Liver (tissue), 9 donors: Measurements from ENCODE around the gene MAP2K3. TPM values are rescaled to one million over a fixed set of nuclear protein-coding genes. Genes with fewer than 3 reads are reported as not detected.

Experiments
- DNase-seq: peaks from one replicate; pipeline ENCODE4 v3.0.0-alpha.2; 2017; ENCODE audit warnings: low spot score
- H3K27ac ChIP-seq, 2 donors: one replicate each; pipeline ENCODE4 v1.7.0; 2013; ENCODE audit warnings: inconsistent platforms in 2 of 2, low read length in 2 of 2, control low read depth in 1 of 2, low read depth in 1 of 2, mild to moderate bottlenecking in 1 of 2
- H3K27me3 ChIP-seq, 4 donors: one replicate each; pipeline versions ENCODE4 v1.6.1 to v1.7.0; 2013; ENCODE audit warnings: low read length in 3 of 4, inconsistent platforms in 1 of 4, mild to moderate bottlenecking in 1 of 4, moderate library complexity in 1 of 4; ENCODE audit not compliant: control insufficient read depth in 4 of 4, insufficient read depth in 4 of 4
- H3K36me3 ChIP-seq, 4 donors: one replicate each; pipeline versions ENCODE4 v1.6.1 to v1.7.0; 2013; ENCODE audit warnings: low read length in 3 of 4, mild to moderate bottlenecking in 3 of 4, low read depth in 1 of 4, moderate library complexity in 1 of 4; ENCODE audit not compliant: control insufficient read depth in 4 of 4, insufficient read depth in 3 of 4
- H3K4me1 ChIP-seq, 4 donors: one replicate each; pipeline versions ENCODE4 v1.6.1 to v1.7.0; 2013; ENCODE audit warnings: low read length in 3 of 4, mild to moderate bottlenecking in 3 of 4, moderate library complexity in 1 of 4; ENCODE audit not compliant: control insufficient read depth in 4 of 4, insufficient read depth in 4 of 4
- H3K4me3 ChIP-seq, 3 donors: one replicate each; pipeline versions ENCODE4 v1.6.1 to v1.7.0; 2013; ENCODE audit warnings: low read length in 3 of 3, control low read depth in 1 of 3, low read depth in 1 of 3, mild to moderate bottlenecking in 1 of 3
- H3K9ac ChIP-seq, 2 donors: one replicate each; pipeline ENCODE4 v1.7.0; 2013; ENCODE audit warnings: low read length in 2 of 2, mild to moderate bottlenecking in 2 of 2, moderate library complexity in 2 of 2, control low read depth in 1 of 2, low read depth in 1 of 2
- H3K9me3 ChIP-seq, 4 donors: one replicate each; pipeline versions ENCODE4 v1.6.1 to v1.7.0; 2013; ENCODE audit warnings: low read length in 3 of 4; ENCODE audit not compliant: control insufficient read depth in 4 of 4
- ATF3 ChIP-seq: IDR thresholded peaks from 2 replicates; pipeline ENCODE4 v1.6.1; 2016; ENCODE audit warnings: antibody characterized with exemption
- CTCF ChIP-seq: fragments of 150-350 bp; IDR thresholded peaks from 2 replicates; pipeline ENCODE4 v1.5.1; 2017; ENCODE audit warnings: improper control_type of control experiment, low read depth, low read length; ENCODE audit not compliant: missing input control
- EGR1 ChIP-seq, 2 donors: IDR thresholded peaks; 2 replicates each; pipeline ENCODE4 v1.6.1; 2016 to 2018; ENCODE audit warnings: antibody characterized with exemption in 2 of 2, low read depth in 2 of 2
- FOXA1 ChIP-seq: IDR thresholded peaks from 2 replicates; pipeline ENCODE4 v1.6.1; 2016; ENCODE audit warnings: antibody characterized with exemption
- FOXA2 ChIP-seq: IDR thresholded peaks from 2 replicates; pipeline ENCODE4 v1.6.1; 2016; ENCODE audit warnings: antibody characterized with exemption
- GABPA ChIP-seq, 2 donors: IDR thresholded peaks in 1 of 2; conservative IDR thresholded peaks in 1 of 2; 2 replicates each; pipeline ENCODE4 v1.6.1; 2016; ENCODE audit warnings: antibody characterized with exemption in 2 of 2, mild to moderate bottlenecking in 1 of 2, moderate library complexity in 1 of 2
- HNF4A ChIP-seq, 2 donors: conservative IDR thresholded peaks; 2 replicates each; pipeline ENCODE4 v1.6.1; 2016; ENCODE audit warnings: antibody characterized with exemption in 2 of 2, mild to moderate bottlenecking in 2 of 2
- HNF4G ChIP-seq: IDR thresholded peaks from 2 replicates; pipeline ENCODE4 v1.6.1; 2016; ENCODE audit warnings: antibody characterized with exemption
- JUND ChIP-seq, 2 donors: IDR thresholded peaks; 2 replicates each; pipeline ENCODE4 v1.6.1; 2016; ENCODE audit warnings: antibody characterized with exemption in 2 of 2
- NR2F2 ChIP-seq: IDR thresholded peaks from 2 replicates; pipeline ENCODE4 v1.6.1; 2016; ENCODE audit warnings: antibody characterized with exemption
- RAD21 ChIP-seq, 2 donors: IDR thresholded peaks; 2 replicates each; pipeline ENCODE4 v1.6.1; 2016; ENCODE audit warnings: antibody characterized with exemption in 2 of 2, mild to moderate bottlenecking in 2 of 2
- REST ChIP-seq: IDR thresholded peaks from 2 replicates; pipeline ENCODE4 v1.6.1; 2016; ENCODE audit warnings: antibody characterized with exemption, mild to moderate bottlenecking
- RXRA ChIP-seq, 2 donors: IDR thresholded peaks; 2 replicates each; pipeline ENCODE4 v1.6.1; 2017 to 2018; ENCODE audit warnings: antibody characterized with exemption in 2 of 2, mild to moderate bottlenecking in 1 of 2
- SP1 ChIP-seq: IDR thresholded peaks from 2 replicates; pipeline ENCODE4 v1.6.1; 2018; ENCODE audit warnings: antibody characterized with exemption, mild to moderate bottlenecking
- TAF1 ChIP-seq: conservative IDR thresholded peaks from 2 replicates; pipeline ENCODE4 v1.6.1; 2016; ENCODE audit warnings: antibody characterized with exemption, mild to moderate bottlenecking
- YY1 ChIP-seq: IDR thresholded peaks from 2 replicates; pipeline ENCODE4 v1.6.1; 2016; ENCODE audit warnings: antibody characterized with exemption, mild to moderate bottlenecking
- ZBTB33 ChIP-seq: IDR thresholded peaks from 2 replicates; pipeline ENCODE4 v1.6.1; 2016; ENCODE audit warnings: antibody characterized with exemption
- whole genome bisulfite sequencing: extraction: QIAGEN DNeasy Blood & Tissue Kit; methylation state at CpG from one replicate; pipeline ENCODE4 v1.1.7; 2013; 5-methylcytosine and 5-hydroxymethylcytosine counted together
- polyA plus RNA-seq, 2 donors: library from polyadenylated mRNA; stranded (reverse) in 1 of 2; unstranded in 1 of 2; fragments of 200-250 nt in 1 of 2; fragments of >200 nt in 1 of 2; fragmentation: Nextera tagmentation in 1 of 2; extraction: Ambion mirVana in 1 of 2; gene quantifications; one replicate each; pipeline versions ENCODE4 v1.2.1 to v1.2.3, GENCODE V29; 2013 to 2015
- total RNA-seq, 2 donors: library from RNA; depleted of rRNA; stranded (reverse); fragments of >200 nt; gene quantifications; one replicate each; pipeline ENCODE4 v1.2.3, GENCODE V29; 2014
- TF ChIP-seq, protein P1 (sequence below): IDR thresholded peaks from 2 replicates; pipeline ENCODE4 v1.6.1; 2016; ENCODE audit warnings: antibody characterized with exemption
- donor health status: healthy.
- donor health status: healthy.
- donor health status: healthy.
- donor health status: healthy.
- donor health status: healthy.

Gene MAP2K3
- total and polyA plus RNA-seq, 4 donors = 21.6 to 88.4 (median 30.5) TPM

DNA sequence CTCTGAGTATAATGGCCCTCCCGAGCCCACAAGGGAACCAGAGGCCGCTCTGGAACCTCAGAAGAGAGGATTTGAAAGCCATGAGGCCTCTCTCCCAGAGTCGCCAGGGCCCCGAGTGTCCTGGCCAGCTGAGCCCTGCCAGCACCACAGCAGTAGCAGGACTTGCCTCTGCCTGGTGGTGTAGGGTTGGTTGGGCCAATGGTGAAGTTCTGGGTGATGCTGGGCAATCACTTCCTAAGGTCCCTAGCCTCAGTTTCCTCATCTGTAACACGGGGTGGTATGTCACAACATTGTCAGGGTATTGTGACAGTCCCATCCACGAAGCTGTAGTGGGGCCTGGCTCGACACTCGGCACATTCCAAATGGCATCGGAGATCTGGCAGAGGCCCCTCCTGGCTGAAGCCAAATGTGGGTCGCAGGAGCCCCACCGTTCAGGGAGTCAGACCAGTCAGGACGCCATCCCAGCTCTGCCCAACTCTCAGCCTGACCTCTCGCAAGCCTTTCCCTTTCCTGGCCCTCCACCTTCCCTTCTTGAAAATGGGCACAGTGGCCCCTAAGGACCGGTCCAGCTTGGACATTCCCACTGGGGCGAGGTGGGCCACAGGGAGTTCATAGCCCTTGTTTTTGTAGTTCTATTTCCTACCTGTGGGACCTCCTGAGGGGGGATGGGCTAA lies 33.0 kb upstream of the MAP2K3 start:
- Histone ChIP-seq H3K9ac (no peak overlapping the region), H3K27ac (no peak overlapping the region), H3K9me3 (no peaks in the 10 kb centered on the region), H3K27me3 (no peaks in the 10 kb centered on the region), H3K4me3 (no peak overlapping the region), H3K36me3 (no peaks in the 10 kb centered on the region), H3K4me1 (peaks cover 5 to 13% (median 8%) of the 10 kb centered on the region in 4 donors)
- TF ChIP-seq ATF3 = no peak
- TF ChIP-seq EGR1 (IDR thresholded peaks at IDR 0.05; ENCODE audit: low read depth in 2 of 2) = no peak
- no peak for TF ChIP-seq REST
- TF ChIP-seq SP1 = no peak
- TF ChIP-seq NR2F2 = no peak
- TF ChIP-seq HNF4G = no peak
- no peak for TF ChIP-seq GABPA (IDR thresholded peaks at IDR 0.05 in 1 of 2, conservative IDR thresholded peaks at IDR 0.05 in 1 of 2)
- no peak for TF ChIP-seq JUND (IDR thresholded peaks at IDR 0.05)
- TF ChIP-seq FOXA2 = no peak
- no peak for TF ChIP-seq TAF1
- TF ChIP-seq HNF4A (conservative IDR thresholded peaks at IDR 0.05) = no peak
- TF ChIP-seq RXRA (IDR thresholded peaks at IDR 0.05) = no peak
- TF ChIP-seq RAD21 (IDR thresholded peaks at IDR 0.05) = no peak
- TF ChIP-seq, protein P1, sequence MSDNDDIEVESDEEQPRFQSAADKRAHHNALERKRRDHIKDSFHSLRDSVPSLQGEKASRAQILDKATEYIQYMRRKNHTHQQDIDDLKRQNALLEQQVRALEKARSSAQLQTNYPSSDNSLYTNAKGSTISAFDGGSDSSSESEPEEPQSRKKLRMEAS = no peak
- TF ChIP-seq ZBTB33 = no peak
- no peak for TF ChIP-seq YY1
- TF ChIP-seq FOXA1 = no peak
- TF ChIP-seq CTCF = no peak
- no peak for DNase-seq
- 94% methylated on average over 15 of the region's 15 CpGs for WGBS
